HG02610 (cell line): Measurements from ENCODE around the gene NMNAT2.
"Not testable (repeated sequence)": the region's sequence is repeated elsewhere in the genome, so short reads cannot be mapped to it uniquely, and the experiment has no call there.

Source experiments
- ATAC-seq: cut with Tn5 transposase; IDR thresholded peaks from one replicate; pipeline ENCODE4 v1.9.1; 2021; ENCODE audit warnings: mild to moderate bottlenecking, moderate library complexity; ENCODE audit not compliant: unreplicated experiment

NMNAT2 gene

DNA sequence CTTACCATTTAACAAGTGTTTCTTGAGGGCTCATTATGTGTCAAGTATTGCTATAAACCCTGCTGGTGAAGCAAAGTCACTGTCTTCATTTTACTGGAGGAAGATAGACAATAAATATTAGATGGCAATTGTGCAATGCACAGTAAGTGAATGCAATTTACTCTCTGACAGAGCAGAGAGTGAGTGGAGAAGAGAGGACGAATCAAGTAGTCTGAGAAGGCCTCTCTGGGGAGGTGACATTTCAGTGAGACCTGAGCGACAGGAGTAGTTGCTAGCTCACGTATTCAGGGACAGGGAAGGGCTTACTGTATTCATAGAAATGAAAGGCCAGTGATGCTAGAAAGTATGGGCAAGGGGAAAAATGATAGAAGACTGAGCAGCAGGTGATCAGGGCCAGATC, 1.2 kb upstream of the NMNAT2 start:
- ATAC-seq = no peak

DNA sequence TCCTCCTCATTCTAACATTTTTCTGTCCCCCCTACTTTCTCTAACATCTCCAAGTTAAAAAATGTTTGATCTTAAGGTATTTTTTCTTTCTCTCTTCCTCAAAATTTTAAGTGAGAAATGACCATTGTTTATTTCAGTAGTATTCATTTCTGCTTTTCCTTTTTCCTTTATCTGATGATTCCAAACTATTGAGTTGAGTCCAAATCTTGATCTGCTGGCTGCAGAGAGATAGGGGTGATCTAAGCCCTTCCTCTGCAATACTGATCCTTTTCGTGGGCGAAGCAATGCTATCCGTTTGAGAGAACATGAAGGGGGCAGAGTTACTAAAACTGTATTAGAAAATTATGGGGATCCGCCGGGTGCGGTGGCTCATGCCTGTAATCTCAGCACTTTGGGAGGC, 516 bp upstream of the NMNAT2 start:
- ATAC-seq = no peak

DNA sequence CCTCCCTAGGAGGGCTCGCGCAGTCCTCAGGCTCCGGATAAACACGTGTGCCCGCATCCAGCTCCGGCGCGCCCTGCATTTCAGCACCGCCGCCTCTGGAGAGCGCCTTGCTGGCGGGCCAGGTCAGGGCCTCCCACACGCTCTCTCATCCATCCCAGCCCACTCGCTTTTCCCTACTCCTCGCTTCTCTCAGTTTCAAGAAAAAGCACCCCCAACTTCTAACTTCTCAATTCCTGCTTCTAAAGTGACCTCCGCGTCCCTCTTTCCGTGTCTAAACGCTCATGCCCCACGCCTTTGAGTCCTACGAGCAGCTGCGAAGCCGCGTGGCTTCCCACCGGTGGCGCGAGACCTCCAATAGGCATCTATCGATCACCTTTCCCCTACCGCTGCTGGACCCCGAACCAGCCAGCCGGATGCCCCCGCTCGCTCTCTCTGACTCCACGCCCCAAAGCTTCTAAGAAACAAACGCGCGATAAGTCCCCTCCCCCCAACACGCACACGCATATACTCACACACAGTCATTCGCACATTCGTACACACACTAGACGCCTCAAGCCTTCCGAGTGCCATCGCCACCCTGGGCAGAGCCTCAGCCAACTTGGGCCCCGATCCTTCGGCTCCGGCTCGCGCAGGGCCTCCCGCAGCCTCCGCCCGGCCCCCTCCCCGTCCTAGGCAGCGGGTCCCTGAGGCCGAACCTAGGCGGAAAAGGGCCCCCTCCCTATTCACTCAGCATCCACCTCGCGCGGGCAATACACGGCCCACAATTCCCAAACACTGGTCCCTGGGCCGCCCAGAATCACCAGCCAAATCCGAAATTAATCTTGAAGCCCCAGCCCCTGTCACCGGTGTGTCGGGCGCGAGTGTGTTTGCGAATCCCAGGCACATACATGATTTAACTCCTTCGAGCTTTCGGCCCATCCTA, 1.1 kb downstream of the NMNAT2 start:
- no peak for ATAC-seq

DNA sequence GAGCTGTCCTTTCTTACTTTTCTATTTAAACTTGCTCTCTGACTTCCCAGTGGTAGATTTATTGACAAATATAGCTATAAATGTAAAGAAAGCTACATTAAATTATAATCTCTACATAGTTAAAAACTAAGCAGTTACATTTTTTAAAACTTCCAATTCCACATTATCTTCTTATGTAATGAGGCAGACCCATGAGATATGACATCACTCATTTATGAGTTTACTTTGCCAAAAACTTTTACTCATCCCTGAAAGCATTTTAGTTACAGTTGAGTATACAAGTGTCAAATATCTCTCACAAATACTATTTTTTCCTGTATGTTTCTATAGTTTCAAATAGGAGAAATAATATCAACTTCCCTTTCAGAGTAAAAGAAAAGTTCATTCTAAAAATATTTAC, 3.8 kb downstream of the NMNAT2 start:
- no peak for ATAC-seq

GRCh38 chr1:183411091-183411490, 7.1 kb downstream of the NMNAT2 start:
- no peak for ATAC-seq

DNA sequence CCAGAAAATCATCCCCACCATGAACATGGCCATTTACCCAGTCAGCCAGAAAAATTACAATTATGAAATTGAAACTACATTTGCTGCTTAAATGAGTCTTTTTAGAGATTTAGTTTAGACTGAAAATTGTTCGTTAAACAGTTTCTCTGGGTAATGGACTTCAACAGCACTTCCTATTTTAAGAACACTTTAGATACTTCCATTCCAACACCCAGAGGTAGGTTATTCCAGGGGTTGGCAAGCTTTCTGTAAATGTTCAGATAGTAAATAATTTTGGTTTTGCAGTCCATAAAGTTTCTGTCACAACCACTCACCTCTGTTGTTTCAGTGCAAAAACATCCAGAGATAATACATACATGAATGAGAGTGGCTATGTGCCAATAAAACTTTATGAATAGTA, 10.2 kb downstream of the NMNAT2 start:
- ATAC-seq = no peak

DNA sequence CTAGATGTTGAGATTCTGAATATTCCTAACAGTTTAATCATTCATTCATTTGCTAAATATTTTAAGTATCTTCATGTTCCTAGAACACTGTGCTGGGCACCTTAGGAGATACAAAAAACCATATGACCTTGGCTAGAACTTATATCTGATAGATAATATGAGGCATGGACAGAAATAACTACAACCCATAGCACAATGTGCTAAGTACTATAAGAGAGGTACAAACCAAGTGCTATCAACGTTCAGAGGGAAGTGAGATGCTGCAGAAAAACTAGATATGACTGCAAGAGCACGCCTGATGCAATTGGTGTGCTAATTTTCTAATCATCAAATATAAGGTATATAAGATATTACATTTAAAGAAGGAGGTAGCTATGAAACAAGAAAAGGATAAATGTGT, 10.7 kb downstream of the NMNAT2 start:
- ATAC-seq = no peak

DNA sequence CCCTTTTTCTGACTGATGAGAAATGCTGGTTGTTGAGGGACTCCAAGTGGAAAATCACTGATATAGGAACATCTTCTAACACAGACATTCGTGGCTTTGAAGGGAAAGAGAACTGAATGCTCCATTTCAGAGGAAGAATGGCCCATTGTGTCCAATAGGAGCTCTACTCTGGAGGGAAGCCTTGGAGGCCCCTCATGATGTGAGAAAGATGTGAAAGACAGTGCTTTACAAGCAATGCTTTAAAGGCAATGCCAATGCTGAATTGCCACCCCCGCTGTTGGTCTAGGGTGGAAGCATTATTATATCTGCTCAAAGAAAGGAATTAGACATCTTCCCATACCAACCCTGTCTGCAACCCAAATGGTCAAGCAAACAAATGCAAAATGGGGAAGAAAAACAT, 13.7 kb downstream of the NMNAT2 start:
- no peak for ATAC-seq

DNA sequence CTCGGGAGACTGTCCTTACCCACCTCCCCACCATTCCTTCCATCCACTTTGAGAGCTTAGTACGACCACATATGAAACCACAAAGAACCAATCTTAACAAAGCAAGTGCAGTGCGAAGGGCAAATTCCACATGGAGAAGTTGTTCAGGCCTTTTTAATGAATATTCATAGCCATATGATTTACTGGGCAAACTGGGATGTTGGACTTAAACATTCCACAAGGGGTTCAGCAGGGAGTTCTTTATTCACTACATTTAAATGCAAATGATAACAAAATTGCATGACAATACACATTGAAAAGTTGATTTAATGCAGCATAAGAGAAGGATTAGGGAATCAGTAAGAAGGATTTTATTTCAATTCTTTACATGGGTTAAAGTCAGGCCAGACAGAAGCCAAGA, 14.7 kb downstream of the NMNAT2 start:
- ATAC-seq = no peak

DNA sequence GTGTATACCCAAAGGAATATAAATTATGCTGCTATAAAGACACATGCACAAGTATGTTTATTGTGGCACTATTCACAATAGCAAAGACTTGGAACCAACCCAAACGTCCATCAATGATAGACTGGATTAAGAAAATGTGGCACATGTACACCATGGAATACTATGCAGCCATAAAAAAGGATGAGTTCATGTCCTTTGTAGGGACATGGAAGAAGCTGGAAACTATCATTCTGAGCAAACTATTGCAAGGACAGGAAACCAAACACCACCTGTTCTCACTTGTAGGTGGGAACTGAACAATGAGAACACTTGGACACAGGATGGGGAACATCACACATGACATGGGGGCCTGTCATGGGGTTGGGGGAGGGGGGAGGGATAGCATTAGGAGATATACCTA, 16.6 kb downstream of the NMNAT2 start:
- ATAC-seq = not testable (repeated sequence)

DNA sequence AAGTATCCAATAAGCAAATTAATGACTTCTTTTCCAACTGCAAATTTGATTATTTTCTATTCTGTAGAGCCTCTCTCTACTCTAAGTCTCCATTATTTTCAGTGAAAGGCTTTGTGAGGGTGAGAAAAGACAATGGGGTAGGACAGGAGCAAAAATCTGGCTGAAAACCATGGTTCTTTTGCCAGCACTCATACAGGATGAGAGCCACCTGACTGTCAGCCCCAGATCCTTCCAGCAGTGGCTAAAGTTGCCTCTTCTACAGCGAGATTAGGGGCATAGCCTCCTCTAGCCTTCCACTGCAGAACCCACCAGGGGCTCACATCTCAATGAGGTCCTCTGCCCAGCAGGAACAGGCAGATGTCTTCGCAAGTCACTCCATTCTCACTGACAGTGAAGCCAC, 23.7 kb downstream of the NMNAT2 start:
- ATAC-seq = no peak

DNA sequence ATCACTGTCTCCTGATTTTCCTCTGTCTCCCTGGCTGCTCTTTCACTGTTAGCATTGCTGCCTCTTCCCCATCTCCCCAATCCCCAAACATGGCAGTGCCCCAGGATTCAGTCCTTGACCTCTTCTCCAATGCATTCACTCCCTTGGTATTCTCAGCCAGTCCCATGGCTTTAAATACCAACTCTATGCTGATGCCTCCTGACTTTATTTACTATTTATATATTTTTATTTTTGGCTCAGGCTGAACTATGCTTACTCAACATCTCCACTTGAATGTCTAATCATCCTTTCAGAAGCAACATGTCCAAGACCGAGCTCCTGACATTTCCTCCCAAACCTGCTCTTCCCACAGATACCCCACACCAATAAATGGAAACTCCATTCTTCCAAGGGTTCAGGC, 26.3 kb downstream of the NMNAT2 start:
- no peak for ATAC-seq

- no peak for ATAC-seq
Observed at GRCh38 chr1:183390561-183390960, 27.6 kb downstream of the NMNAT2 start.

- ATAC-seq = no peak
Observed at GRCh38 chr1:183388735-183389134, 29.4 kb downstream of the NMNAT2 start.

DNA sequence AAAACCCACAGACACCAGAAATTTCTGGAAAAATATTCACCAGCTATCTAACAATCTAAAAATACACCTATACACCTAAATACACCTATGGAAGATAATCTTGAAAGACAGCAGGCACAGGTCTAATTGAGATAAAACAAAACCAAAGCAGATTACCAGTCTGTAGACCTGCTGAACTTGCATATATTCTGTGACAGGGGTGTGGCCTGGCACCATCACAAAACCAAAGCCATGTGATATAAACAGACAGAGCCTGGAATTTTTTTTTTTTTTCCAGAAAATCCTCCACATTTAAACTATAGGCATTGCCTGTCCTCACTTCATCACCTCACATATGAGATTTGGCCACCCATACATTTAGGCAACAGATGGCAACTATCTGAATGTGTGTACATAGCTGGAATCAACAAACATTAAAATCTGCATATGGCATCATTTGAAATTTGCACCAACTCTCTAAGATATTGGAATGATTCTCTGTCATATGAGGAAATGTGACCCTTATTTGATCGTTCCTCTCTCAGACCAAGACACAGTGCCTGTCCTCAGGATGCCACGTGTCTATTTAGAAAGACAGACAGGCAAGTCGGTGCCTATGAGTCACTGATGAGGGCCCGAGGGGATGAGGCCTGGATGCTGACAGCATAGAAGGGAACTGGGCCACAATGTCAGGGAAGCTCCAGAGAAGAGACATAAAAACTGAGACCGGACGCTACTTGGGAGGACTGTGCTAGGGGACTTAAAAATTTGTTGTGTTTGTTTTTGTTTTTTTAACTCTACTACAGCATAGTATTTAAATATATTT, 32.6 kb downstream of the NMNAT2 start:
- ATAC-seq = no peak

GRCh38 chr1:183379951-183380350, 38.2 kb downstream of the NMNAT2 start:
- ATAC-seq = no peak

GRCh38 chr1:183375381-183375780, 42.8 kb downstream of the NMNAT2 start:
- no peak for ATAC-seq

- ATAC-seq = no peak
Observed at GRCh38 chr1:183374825-183375224, 43.4 kb downstream of the NMNAT2 start.

- no peak for ATAC-seq
Observed at GRCh38 chr1:183372586-183373230, 45.5 kb downstream of the NMNAT2 start.

DNA sequence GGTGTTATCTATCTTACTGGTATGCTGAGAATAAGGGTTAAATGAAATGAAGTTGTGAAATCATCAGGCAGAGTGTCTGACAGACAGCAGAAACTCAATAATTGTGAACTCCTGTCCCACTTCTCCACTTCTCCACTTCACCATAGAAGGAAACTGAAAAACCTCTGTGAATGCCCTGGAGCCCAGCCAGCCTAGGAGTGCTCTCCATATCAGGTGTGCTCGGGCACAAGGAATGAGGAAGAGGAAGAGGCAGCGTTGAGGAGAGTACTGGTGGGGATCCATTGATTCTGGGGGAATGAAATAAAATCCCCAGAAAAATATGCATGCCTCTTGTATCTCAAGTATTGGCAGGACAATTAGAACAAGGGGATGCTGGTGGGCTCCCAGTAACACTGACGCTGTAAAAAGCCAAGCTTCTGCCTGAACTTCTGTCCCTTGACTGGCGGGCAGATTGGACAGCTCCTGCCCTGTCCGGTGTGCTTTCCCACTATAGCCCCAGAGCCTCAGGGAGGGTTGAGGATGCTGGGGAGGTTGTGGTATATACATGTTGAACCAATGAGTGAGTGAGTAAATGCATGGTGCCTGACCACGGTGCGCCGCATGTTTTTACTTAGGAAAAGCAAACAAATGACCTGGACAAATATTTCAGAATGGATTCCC, 47.7 kb downstream of the NMNAT2 start:
- ATAC-seq = no peak
